Measurements from ENCODE around the gene BICRA. TPM values are rescaled to one million over a fixed set of nuclear protein-coding genes. Genes with fewer than 3 reads are reported as not detected.

Gene BICRA
- total and polyA plus RNA-seq, 9 of the 15 experiments (the other 6 are each of a cell fraction or from before 2014, with no cell fraction given) = 0.01 to 8.8 (median 1.2) TPM

- TF ChIP-seq ZNF512 (tag; IDR thresholded peaks at IDR 0.05) (no peak), ZNF436 (CRISPR knock-in tag; IDR thresholded peaks at IDR 0.05) (no peak), ZBTB7A (IDR thresholded peaks at IDR 0.05; ENCODE audit: borderline replicate concordance, control insufficient read depth, low read depth, low read length) (no peak), JUND (IDR thresholded peaks at IDR 0.05; ENCODE audit: borderline replicate concordance, low read depth, low read length) (peak; percentile 77), JUND (tag; IDR thresholded peaks at IDR 0.05; ENCODE audit: borderline replicate concordance, low read depth, low read length) (peak; percentile 86), NR3C1 (CRISPR knock-in tag; IDR thresholded peaks at IDR 0.05) (no peak), CAMTA2 (CRISPR knock-in tag; conservative IDR thresholded peaks at IDR 0.05) (no peak), ZNF655 (CRISPR knock-in tag; IDR thresholded peaks at IDR 0.05) (no peak), RFX7 (CRISPR knock-in tag; IDR thresholded peaks at IDR 0.05) (no peak), ZBTB26 (CRISPR knock-in tag; IDR thresholded peaks at IDR 0.05) (no peak), CEBPB (tag; IDR thresholded peaks at IDR 0.05) (peak; percentile 97), BACH1 (tag; IDR thresholded peaks at IDR 0.05) (peak; percentile 57; the same call in 1 of the 2 replicates), HES1 (IDR thresholded peaks at IDR 0.05; ENCODE audit: low read depth) (0 out of 2 replicates have a peak, but pooled peaks have one; percentile 31), BCOR (IDR thresholded peaks at IDR 0.05) (peak; percentile 66), ZNF316 (IDR thresholded peaks at IDR 0.05) (peak; percentile 74), CTBP1 (IDR thresholded peaks at IDR 0.05; ENCODE audit: borderline replicate concordance) (peak; percentile 43; the same call in 1 of the 2 replicates), HDAC8 (tag; IDR thresholded peaks at IDR 0.05) (no peak), FOXK2 (conservative IDR thresholded peaks at IDR 0.05 in 1 of 2, IDR thresholded peaks at IDR 0.05 in 1 of 2; ENCODE audit: low read depth in 2 of 2) (peak; percentile 42 to 77; a peak in 3 of 4 replicates), FOSL1 (tag; conservative IDR thresholded peaks at IDR 0.05) (peak; percentile 63), ZNF77 (CRISPR knock-in tag; IDR thresholded peaks at IDR 0.05) (no peak), MAFF (IDR thresholded peaks at IDR 0.05; ENCODE audit: low read length) (peak; percentile 48; the same call in 1 of the 2 replicates), U2AF2 (optimal IDR thresholded peaks at IDR 0.05; ENCODE audit: low read depth, low read length) (no peak), MEIS2 (IDR thresholded peaks at IDR 0.05; ENCODE audit: partially characterized antibody) (peak; percentile 44), HMGN3 (IDR thresholded peaks at IDR 0.05; ENCODE audit: borderline replicate concordance, extremely low read depth, insufficient read length, low read depth, low read length) (no peak), MAFG (tag; conservative IDR thresholded peaks at IDR 0.05) (peak; percentile 69; the same call in 1 of the 2 replicates), ATF7 (IDR thresholded peaks at IDR 0.05) (peak; percentile 93)
These were observed 55.2 kb downstream of the BICRA start (continued) for GRCh38 chr19:47663911-47664771.

All from K562 (cell line).